Osteoblast (primary cell): ENCODE results near the gene SP5. TPM values are rescaled to one million over a fixed set of nuclear protein-coding genes. Genes with fewer than 3 reads are reported as not detected.
A peak's percentile ranks its signal among the peaks of the same experiment; 100 is the strongest.

ENCODE experiments used
- DNase-seq: peaks from one replicate; pipeline ENCODE4 v3.0.0; 2011; ENCODE audit warnings: low spot score, mixed read lengths; ENCODE audit not compliant: insufficient read length; ENCODE audit errors: missing footprints
- H2AFZ ChIP-seq: 2 replicates; pipeline ENCODE4 v1.6.0; 2011; ENCODE audit warnings: mild to moderate bottlenecking, low read length
- H3K27ac ChIP-seq: 2 replicates; pipeline ENCODE4 v1.5.1; 2011; ENCODE audit warnings: mild to moderate bottlenecking, low read depth, low read length, moderate library complexity
- H3K27me3 ChIP-seq: 2 replicates; pipeline ENCODE4 v1.6.0; 2012; ENCODE audit warnings: mild to moderate bottlenecking, control low read depth, inconsistent platforms, low read length, moderate library complexity; ENCODE audit not compliant: insufficient read depth
- H3K36me3 ChIP-seq: 2 replicates; pipeline ENCODE4 v1.5.1; 2011; ENCODE audit warnings: mild to moderate bottlenecking, low read length, control low read depth, moderate library complexity; ENCODE audit not compliant: insufficient read depth
- H3K4me1 ChIP-seq: 2 replicates; pipeline ENCODE4 v1.5.1; 2011; ENCODE audit warnings: mild to moderate bottlenecking, low read length, control low read depth, moderate library complexity; ENCODE audit not compliant: insufficient read depth
- H3K4me2 ChIP-seq: 2 replicates; pipeline ENCODE4 v1.6.0; 2011; ENCODE audit warnings: mild to moderate bottlenecking, low read length; ENCODE audit not compliant: insufficient read depth
- H3K4me3 ChIP-seq: fragments of 200-600 bp; sonication (generic); 3 replicates; pipeline ENCODE4 v1.5.1; 2012; ENCODE audit warnings: mild to moderate bottlenecking, low read length, inconsistent platforms; ENCODE audit not compliant: insufficient read depth
- H3K79me2 ChIP-seq: 2 replicates; pipeline ENCODE4 v1.6.0; 2012; ENCODE audit warnings: mild to moderate bottlenecking, low read length, control low read depth, inconsistent platforms; ENCODE audit not compliant: insufficient read depth
- H3K9me3 ChIP-seq: 2 replicates; pipeline ENCODE4 v1.5.1; 2011; ENCODE audit warnings: low read depth, low read length, control low read depth
- H4K20me1 ChIP-seq: 2 replicates; pipeline ENCODE4 v1.6.0; 2012; ENCODE audit warnings: mild to moderate bottlenecking, low read length, control low read depth; ENCODE audit not compliant: insufficient read depth
- CTCF ChIP-seq: IDR thresholded peaks from 2 replicates; pipeline ENCODE4 v1.5.1; 2011; ENCODE audit warnings: mild to moderate bottlenecking, low read depth, low read length, moderate library complexity; ENCODE audit errors: extremely low read depth
- total RNA-seq: library from RNA; depleted of rRNA; stranded (reverse); fragments of >200 nt; gene quantifications from 2 replicates; pipeline ENCODE4 v1.2.3, GENCODE V29; 2012

The SP5 gene
- total RNA-seq: not detected in 2 replicates

- no peak within 1 kb of the TSS for H2AFZ ChIP-seq
- peaks cover 91% of the 10 kb centered on the region for H3K27me3 ChIP-seq
- H3K4me2 ChIP-seq: peak within 1 kb of the TSS; percentile 72
- H3K79me2 ChIP-seq: no peaks in the 10 kb centered on the region
- H4K20me1 ChIP-seq: no peaks in the 10 kb centered on the region
- TF ChIP-seq CTCF: no peak
- H3K4me1 ChIP-seq: no peaks in the 10 kb centered on the region
- no peak within 1 kb of the TSS for H3K27ac ChIP-seq
- peak within 1 kb of the TSS; percentile 62 for H3K4me3 ChIP-seq
- no peaks in the 10 kb centered on the region for H3K9me3 ChIP-seq
- DNase-seq: peak; percentile 93
- H3K36me3 ChIP-seq: no peaks in the 10 kb centered on the region
Measured at GRCh38 chr2:170715062-170715931, at the start of gene SP5. SP5 (plus strand) TSS chr2:170715337; CDS start chr2:170715513, 176 bp downstream.

- Histone ChIP-seq H3K9me3 (no peaks in the 10 kb centered on the region), H3K27me3 (no peaks in the 10 kb centered on the region), H3K4me2 (no peak overlapping the region), H3K4me1 (no peaks in the 10 kb centered on the region), H3K79me2 (no peaks in the 10 kb centered on the region), H3K36me3 (no peaks in the 10 kb centered on the region), H3K27ac (no peak overlapping the region), H3K4me3 (no peak overlapping the region), H2AFZ (no peak overlapping the region), H4K20me1 (no peaks in the 10 kb centered on the region)
- no peak for DNase-seq
- no peak for TF ChIP-seq CTCF
Measured at GRCh38 chr2:170665743-170666142, 49.4 kb upstream of the SP5 start.

- TF ChIP-seq CTCF: no peak
- H3K4me3 ChIP-seq: no peak overlapping the region
- DNase-seq: no peak
- no peak overlapping the region for H3K4me2 ChIP-seq
- H3K36me3 ChIP-seq: no peaks in the 10 kb centered on the region
- H3K79me2 ChIP-seq: no peaks in the 10 kb centered on the region
- H3K4me1 ChIP-seq: no peaks in the 10 kb centered on the region
- H2AFZ ChIP-seq: no peak overlapping the region
- H4K20me1 ChIP-seq: no peaks in the 10 kb centered on the region
- no peak overlapping the region for H3K27ac ChIP-seq
- no peaks in the 10 kb centered on the region for H3K9me3 ChIP-seq
- no peaks in the 10 kb centered on the region for H3K27me3 ChIP-seq
Measured at GRCh38 chr2:170669909-170670308, 45.2 kb upstream of the SP5 start.

GRCh38 chr2:170670651-170671050, 44.5 kb upstream of the SP5 start:
- no peaks in the 10 kb centered on the region for H3K79me2 ChIP-seq
- no peak overlapping the region for H3K27ac ChIP-seq
- H2AFZ ChIP-seq: no peak overlapping the region
- no peak for DNase-seq
- no peaks in the 10 kb centered on the region for H3K27me3 ChIP-seq
- H3K9me3 ChIP-seq: no peaks in the 10 kb centered on the region
- H3K36me3 ChIP-seq: no peaks in the 10 kb centered on the region
- H3K4me2 ChIP-seq: no peak overlapping the region
- H3K4me3 ChIP-seq: no peak overlapping the region
- TF ChIP-seq CTCF: no peak
- H3K4me1 ChIP-seq: no peaks in the 10 kb centered on the region
- no peaks in the 10 kb centered on the region for H4K20me1 ChIP-seq
